ENCODE measurements around the gene POLE3.
"Not testable (repeated sequence)": the region's sequence is repeated elsewhere in the genome, so short reads cannot be mapped to it uniquely, and the experiment has no call there.

The POLE3 gene

DNA sequence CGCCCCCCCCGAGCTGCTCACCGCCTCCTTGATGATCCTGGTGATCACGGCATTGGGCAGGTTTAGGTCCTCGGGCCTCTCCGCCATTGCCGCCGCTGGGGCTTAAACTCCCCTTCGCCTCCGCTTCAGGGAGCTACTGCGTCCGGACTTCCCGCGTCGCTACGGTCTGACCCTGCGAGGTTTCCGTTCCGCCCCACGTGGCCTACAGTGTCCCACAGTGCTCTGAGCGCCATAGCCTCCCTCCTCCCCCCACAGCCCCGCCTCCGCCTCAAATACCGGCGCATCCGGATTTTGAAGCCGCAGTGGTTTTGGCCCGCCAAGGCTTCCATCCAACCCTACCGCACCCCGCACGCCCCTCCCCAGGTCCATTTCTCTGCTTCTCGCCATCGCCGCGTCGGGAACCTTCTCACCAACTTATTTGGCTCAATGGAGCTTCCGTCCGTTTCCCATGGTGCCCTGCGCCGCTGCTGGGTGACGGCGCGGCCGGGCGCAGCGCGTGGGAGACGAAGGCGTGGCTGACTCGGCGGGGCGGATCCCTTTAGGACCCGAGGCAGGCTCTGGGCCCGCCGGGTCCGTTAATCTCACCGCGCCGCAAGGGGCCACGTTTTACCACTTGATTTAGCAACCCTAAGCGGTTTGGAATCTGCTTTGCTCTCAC, at the start of gene POLE3, which contains the start of gene C9orf43:
Gene POLE3, minus strand, starts transcription at position 469 of the 658 bp plus-strand sequence. Its CDS starts 382 bp downstream, at position 87.
Gene C9orf43, plus strand, starts transcription at position 541 of the 658 bp plus-strand sequence. CDS start 2,747 bp downstream, outside the sequence.
- peak; percentile 89 to 92 for DNase-seq (ENCODE audit: low read depth in 2 of 2)

DNA sequence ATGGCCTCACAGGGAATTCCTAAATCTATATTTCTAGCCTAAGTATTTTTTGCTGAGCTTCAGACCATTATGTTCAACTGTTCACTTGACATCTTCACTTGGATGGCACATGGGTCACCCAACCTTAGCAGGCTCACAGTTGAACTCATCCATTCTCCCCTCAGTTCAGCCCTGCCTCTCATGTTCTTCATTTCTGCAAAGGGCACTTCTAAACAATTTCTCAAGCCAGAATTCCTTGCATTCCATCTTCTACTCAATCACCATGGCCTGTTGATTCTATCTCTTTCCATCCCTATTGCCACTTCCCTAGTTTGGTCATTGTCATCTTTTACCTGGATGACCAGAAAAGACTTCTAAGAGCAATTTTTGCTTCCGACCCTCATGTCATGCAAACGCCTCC, 45.8 kb upstream of the POLE3 start:
- DNase-seq (ENCODE audit: low read depth in 2 of 2), result no peak

GRCh38 chr9:113454914-113455761, 44.7 kb upstream of the POLE3 start:
- DNase-seq (ENCODE audit: low read depth in 2 of 2), result no peak

- no peak for DNase-seq (ENCODE audit: low read depth in 2 of 2)
Measured at GRCh38 chr9:113452113-113452605, 41.7 kb upstream of the POLE3 start.

- DNase-seq (ENCODE audit: low read depth in 2 of 2), result no peak
Measured at GRCh38 chr9:113449376-113449775, 38.9 kb upstream of the POLE3 start.

- no peak for DNase-seq (ENCODE audit: low read depth in 2 of 2)
Measured at GRCh38 chr9:113446323-113446740, 35.9 kb upstream of the POLE3 start.

DNA sequence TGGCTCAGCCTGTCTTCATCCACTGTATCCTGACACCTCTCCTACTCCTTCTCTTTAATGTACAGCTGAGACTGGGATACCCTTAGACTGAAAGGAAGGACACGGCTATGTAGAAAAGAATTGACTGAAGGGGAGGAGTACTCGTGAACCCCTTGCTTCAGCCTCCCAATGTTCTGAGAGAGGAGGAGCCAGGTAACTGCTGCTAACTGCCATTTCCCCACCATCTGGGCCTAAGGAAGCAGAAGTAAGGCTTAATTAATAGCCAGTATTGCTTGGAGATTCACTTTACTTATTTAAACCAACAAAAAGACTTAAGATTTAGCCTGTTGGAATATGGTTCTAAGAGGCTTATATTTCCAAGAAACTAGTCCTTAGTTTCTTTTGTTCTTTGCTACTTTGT, 34.3 kb upstream of the POLE3 start:
- DNase-seq (ENCODE audit: low read depth in 2 of 2), result no peak

- not testable (repeated sequence) for DNase-seq (ENCODE audit: low read depth in 2 of 2)
Measured at GRCh38 chr9:113437716-113438115, 27.2 kb upstream of the POLE3 start.

- no peak for DNase-seq (ENCODE audit: low read depth in 2 of 2)
Measured at GRCh38 chr9:113436728-113437515, 26.4 kb upstream of the POLE3 start.

DNA sequence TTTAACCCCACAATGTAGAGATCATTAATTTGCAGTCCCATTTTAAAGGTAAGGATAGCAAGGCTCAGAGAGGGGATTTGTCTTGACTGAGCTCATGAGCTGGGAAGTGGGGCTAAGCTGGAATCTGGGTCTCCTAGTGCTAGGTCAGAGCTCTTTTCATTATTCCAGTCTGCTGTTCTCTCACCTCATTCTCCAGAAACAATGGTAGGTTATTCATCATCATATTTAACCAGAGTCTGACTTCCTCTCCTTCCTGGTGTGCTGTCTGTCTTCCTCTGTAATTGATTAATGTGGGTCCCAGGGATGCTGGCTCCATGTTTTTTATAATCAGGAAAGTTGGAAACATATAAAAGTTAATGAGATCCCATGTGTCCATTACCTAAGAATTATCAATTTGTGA, 20.7 kb upstream of the POLE3 start:
- no peak for DNase-seq (ENCODE audit: low read depth in 2 of 2)

GRCh38 chr9:113428062-113428615, 17.7 kb upstream of the POLE3 start:
- DNase-seq (ENCODE audit: low read depth in 2 of 2), result no peak

DNA sequence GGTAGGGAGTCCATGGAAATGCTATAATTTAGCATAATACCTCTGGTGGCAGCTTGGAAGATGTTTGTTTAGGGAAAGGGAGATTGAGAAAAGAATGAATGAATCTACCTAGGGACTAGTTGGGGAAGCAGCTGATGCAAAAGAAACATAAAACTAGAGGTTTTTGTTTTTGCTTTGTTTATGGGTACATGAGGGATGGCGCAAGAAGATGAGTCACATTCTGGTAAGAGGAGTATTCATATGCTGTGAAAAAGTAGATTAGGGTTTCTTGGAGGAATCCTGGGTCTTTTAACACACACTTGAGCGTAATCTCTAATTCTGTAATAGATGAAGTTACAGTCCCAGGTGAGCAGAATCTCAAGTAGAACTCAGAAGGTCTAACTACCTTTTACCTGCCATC, 17.2 kb upstream of the POLE3 start:
- DNase-seq (ENCODE audit: low read depth in 2 of 2), result no peak

DNA sequence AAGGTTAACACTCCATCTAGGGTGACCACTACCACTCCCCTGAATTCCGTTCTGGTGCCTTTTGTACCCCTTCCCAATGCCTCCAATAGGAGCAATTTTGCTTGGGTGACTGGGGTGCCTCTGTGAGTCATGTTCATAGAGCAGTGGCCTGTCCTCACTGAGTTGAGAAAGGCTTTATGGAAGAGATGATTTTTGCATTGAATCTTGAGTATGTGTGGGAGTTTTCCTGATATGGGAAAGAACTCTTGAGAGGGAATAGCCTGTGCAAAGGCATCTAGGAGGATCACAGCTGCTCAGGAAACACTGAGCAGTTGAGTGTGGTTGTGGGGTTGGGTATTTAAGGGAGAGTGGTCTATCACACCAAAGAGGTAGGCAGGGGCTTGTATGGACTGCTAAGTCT, 16.2 kb upstream of the POLE3 start:
- no peak for DNase-seq (ENCODE audit: low read depth in 2 of 2)

DNA sequence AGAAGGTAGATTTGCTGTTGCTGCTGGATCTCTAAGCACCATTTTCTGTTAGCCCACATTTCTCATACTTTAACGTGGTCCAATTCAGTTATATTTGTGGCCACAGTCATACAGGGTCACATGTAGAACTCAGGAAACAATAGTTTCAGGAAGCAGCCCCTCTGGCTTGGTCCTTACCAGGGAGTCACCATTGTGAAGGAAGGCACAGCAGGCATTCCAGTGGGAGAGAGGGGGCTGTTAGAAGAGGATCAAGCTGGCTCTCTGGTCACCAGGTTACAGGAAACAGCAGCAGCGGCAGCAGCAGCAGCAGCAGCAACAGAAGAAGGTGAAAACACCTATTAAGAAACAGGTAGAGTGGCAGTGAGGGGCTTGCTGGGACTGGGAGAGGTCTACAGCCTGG, 14.6 kb upstream of the POLE3 start:
- DNase-seq (ENCODE audit: low read depth in 2 of 2), result no peak

DNA sequence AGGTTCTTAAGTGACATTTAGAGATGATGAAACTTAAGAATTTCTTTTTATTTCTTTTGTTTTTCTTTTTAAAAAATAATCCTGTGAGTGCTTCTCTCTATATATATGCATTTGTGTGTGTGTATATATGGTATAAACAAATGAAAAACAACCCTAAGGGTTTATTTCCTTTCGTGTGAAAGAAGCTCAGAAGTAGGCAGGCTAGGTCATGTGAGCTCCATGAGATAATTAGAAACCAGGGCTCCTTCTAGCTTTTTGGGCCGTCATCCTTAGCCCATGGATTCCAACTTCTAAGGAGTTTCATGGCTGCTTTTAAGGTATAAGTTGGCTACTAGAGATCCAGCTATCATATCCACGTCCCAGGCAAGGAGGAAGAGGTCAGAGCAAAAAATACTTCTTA, 11.3 kb upstream of the POLE3 start:
- DNase-seq (ENCODE audit: low read depth in 2 of 2), result no peak

GRCh38 chr9:113417370-113417769, 6.9 kb upstream of the POLE3 start:
- DNase-seq (ENCODE audit: low read depth in 2 of 2), result no peak

DNA sequence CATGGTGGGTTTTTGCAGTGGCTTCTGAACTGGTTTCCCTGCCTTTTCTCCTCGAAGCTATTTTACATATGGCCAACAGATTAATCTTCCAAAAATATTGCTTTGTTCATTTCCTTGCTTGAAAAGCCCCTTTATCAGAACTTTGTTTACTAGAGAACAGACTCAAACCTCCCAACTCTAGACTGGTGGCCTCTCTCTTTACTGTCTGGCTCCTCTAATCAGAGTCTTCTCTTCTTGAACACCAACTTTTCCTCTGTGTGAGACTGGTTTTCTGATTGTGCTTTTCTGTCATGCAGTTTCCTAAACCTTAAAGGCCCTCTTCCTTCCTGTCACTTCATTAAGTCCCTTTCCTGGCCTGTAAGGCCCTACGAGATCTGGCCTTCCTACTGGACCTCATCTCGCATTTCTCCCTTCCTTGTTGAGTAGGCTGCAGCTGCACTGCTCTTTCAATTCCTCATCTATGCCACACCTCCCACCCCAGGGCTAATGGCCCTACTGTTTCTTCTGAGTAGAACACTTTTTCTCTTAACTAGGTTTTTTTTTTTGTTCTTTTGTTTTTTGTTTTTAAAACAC, 5.8 kb upstream of the POLE3 start:
- no peak for DNase-seq (ENCODE audit: low read depth in 2 of 2)

- DNase-seq (ENCODE audit: low read depth in 2 of 2), result no peak
Measured at GRCh38 chr9:113409883-113410206, 630 bp downstream of the POLE3 start.

- DNase-seq (ENCODE audit: low read depth in 2 of 2), result no peak
Measured at GRCh38 chr9:113409481-113409880, 994 bp downstream of the POLE3 start.

DNA sequence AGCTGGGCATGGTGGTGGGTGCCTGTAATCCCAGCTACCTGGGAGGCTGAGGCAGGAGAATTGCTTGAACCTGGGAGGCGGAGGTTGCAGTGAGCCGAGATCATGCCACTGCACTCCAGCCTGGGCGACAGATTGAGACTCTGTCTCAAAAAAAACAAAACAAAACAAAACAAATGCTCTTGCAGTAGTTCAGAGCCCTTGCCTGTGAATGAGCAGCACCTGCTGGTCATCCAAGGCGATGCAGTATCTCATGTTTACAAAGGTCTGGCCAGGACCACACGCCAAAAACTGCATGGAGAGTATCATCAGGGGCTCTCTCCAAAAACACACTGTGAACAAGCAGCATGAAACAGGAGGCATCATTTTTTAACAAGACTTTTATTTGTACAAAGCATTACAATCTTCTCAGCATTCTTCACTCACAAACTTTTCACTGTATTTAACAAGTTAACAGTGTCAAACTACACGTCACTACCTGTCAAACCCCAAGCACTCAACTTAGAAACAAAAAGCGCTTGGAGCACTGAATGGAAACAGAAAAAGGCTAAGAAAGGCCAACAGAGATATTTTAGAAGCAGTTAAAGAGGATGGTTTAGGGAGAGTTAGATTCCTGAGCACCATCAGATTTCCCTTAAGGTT, 3.5 kb downstream of the POLE3 start:
- peak; percentile 12 to 24 for DNase-seq (ENCODE audit: low read depth in 2 of 2)

- not testable (repeated sequence) for DNase-seq (ENCODE audit: low read depth in 2 of 2)
Measured at GRCh38 chr9:113406353-113406752, 4.1 kb downstream of the POLE3 start.
